Hypothalamus (tissue), 51 donors: ENCODE measurements around the gene SH3D19.
"Not testable (repeated sequence)": the region's sequence is repeated elsewhere in the genome, so short reads cannot be mapped to it uniquely, and the experiment has no call there.

Experiments used
- DNase-seq, 51 donors: peaks; one replicate each; lab custom pipeline; 2025; lab: John Stamatoyannopoulos, UW

SH3D19 gene

DNA sequence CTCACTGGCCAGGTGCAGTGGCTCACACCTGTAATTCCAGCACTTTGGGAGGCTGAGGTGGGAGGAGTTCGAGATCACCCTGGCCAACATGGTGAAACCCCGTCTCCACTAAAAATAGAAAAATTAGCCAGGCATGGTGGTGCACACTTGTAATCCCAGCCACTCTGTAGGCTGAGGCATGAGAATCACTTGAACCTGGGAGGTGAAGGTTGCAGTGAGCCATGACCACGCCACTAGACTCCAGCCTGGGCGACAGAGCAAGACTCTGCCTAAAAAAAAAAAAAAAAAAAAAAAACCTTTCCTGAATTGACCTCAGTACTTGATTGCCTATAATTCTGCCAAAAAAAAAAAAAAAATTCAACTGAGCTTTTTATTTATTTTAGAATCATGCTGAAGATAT is 3.2 kb downstream of the SH3D19 start:
- DNase-seq = not testable (repeated sequence)

GRCh38 chr4:151321586-151321985 is 3.8 kb downstream of the SH3D19 start:
- peak in 1 of 51 donors; percentile 4 for DNase-seq

DNA sequence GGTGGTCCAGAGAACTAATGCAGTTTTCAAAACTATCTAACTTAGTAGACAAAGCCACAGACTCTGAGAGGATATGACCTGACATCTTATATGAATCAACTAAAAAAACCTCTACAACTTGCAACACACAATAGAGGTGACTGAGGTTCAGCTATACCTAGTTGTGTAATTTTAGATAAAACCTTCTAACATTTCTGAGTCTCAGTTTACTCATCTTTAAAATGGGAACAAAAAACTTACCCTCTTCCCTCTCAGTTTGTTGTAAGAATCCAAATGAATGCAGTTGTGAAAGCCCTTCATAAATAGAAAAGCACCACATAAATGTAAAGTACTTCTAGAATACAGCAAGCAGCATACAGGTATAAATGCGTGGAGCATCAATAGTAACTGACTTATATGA is 5.9 kb downstream of the SH3D19 start:
- DNase-seq = no peak

GRCh38 chr4:151318307-151319006 is 6.9 kb downstream of the SH3D19 start:
- no peak for DNase-seq

DNA sequence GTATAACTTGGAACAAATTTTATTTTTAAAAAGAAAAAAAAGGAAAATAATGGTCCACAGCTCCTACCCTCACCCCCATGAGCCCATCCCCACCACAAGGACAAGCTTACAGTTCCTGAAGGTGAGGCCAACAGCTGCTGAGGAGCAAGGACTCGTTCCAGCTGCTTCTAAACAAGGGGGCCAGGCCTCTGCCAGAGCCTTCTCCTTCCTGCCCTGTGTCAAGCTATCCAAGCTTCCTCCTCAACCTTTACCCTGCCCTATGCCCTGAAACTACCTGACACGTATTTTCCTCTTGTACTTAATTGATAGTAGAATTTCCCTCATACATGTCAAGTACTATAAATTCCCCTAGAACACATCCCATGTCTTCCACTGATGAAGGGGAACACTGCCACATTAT is 8.8 kb downstream of the SH3D19 start:
- DNase-seq = no peak

DNA sequence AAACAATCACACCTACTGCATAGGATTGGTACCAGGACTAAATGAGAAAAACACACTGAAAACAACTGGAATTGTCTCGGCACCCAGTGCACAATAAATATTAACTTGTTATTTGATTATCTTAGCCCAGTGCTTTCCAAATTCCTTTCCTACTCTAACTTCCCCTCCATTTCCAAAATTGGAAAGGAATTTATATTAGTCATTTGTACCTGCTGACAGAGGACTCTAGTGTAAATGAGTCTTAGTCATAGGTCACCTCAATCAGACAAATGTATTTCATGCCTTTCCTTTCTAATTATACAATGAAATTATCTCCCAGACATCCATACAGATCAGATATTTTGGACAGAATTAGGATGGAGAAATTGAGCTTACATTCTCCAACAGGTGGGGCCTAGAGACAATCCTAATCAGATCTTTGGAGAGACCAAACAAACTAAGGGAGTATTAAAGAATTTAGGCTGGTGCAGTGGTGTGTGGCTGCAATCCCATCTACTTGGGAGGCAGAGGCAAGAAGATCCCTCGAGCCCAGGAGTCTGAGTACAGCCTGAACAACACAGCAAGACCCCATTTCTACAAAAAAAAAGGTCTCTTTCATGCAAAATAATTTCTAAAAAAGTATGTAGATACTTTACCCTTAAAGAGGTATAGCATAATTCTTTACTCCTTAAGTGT is 10.1 kb downstream of the SH3D19 start:
- no peak for DNase-seq

DNA sequence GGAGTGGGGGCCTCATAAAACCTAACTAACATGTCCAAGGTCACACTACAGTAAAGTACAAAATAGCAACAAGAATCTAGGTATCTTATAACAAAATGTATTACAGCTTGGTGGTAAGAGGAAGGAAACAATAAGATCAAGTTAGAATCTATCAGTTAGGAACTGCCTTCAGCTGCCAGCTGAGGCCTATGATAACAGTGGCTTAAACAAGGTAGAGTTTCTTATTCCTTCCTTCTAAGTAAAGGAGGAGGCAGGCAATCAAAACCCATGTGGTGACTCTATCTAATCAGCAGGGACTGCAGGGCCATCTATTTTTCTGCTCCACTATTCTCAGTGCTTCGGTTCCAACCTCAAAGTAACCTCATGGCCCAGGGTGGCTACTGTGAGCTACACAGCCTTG is 10.9 kb downstream of the SH3D19 start:
- DNase-seq = no peak

- no peak for DNase-seq
Measured at GRCh38 chr4:151314010-151314355, 11.4 kb downstream of the SH3D19 start.

DNA sequence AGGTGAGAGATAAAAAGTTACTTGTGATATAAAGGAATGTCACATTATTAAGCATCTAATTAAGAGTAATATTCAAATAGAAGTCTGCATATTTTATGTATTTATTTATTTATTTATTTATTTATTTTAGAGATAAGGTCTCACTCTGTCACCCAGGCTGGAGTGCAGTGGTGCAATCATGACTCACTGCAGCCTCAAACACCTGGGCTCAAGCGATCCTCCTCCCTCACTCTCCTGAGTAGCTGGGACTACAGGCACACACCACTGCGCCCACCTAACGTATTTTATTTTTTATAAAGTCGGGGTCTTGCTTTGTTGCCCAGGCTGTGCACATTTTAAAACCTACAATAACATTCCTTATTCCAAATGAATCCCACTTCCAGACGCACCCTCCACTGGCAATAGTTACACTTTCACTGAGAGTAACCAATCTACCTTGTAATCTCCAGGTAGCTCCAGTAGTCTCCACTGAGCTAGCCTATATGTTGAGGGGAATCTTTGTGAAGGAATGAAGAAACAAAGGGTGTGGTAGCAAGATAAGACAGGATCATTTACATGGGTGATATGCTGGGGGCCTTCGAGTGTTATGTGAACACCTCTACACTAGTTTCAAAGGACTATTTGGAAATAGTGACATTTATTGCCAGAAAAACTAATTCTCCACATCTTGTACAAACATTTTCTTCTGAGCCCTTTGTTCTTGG is 11.9 kb downstream of the SH3D19 start:
- no peak for DNase-seq

DNA sequence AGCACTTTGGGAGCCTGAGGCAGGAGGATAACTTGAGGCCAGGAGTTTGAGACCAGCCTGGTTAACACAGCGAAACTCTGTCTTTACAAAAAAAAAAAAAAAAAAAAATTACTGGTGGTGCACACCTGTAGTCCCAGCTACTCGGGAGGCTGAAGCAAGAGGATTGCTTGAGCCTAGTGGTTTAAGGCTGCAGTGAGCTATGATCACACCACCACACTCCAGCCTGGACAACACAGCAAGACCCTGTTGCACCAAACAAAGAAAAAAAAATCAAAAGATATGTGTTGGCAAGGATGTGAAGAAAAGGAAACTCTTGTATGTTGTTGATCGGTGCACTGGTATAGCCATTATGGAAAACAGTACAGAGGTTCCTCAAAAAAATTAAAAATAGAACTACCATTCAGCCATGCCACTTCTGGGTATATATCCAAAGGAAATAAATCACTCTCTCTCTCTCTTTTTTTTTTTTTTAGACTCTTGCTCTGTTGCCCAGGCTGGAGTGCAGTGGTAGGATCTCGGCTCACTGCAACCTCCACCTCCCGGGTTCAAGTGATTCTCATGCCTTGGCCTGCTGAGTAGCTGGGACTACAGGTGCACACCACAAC is 15.2 kb downstream of the SH3D19 start:
- no peak for DNase-seq

- no peak for DNase-seq
Measured at GRCh38 chr4:151304755-151305154, 20.6 kb downstream of the SH3D19 start.

GRCh38 chr4:151304226-151304625 is 21.2 kb downstream of the SH3D19 start:
- DNase-seq = no peak

GRCh38 chr4:151302432-151302831 is 23.0 kb downstream of the SH3D19 start:
- peak in 1 of 51 donors; percentile 25 for DNase-seq

GRCh38 chr4:151297170-151297569 is 28.2 kb downstream of the SH3D19 start:
- DNase-seq = no peak

DNA sequence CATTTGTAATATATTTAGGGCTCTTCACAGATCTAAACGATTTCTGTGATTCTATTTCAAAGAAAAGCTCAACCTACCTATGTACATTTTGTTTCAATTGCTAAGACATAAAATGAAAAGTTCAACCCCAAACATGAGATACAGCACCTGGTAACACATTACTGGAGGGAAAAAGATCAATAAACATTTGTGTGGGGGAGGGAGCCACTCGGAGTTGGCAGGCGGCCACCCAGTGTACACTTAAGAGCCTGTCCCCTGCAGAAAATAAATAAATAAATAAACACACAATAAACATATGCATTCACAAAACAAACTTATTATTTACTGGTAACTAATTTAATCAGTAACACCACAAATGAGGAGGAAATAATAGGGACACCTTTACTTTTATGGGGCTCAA is 29.2 kb downstream of the SH3D19 start:
- DNase-seq = no peak

GRCh38 chr4:151294833-151295496 is 30.4 kb downstream of the SH3D19 start:
- no peak for DNase-seq

- DNase-seq = no peak
Measured at GRCh38 chr4:151292038-151292437, 33.4 kb downstream of the SH3D19 start.

DNA sequence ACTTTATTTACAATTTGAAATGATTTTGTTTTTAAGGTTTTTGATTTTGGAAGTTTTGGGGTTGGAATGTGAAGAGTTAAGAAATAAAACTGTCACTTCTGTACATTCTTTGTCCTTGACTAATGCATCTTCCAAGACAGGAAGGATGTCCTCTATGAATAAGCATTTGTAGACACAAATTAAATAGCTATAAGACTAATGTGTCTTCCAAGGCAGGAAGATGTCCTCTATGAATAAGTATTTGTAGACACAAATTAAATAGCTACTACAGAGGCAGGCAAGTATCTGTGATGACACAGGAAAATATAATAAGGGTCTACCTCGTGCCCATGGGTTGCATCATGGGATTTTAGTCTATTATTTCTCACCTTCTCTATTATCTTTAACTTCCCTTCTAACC is 33.9 kb downstream of the SH3D19 start:
- DNase-seq = no peak

DNA sequence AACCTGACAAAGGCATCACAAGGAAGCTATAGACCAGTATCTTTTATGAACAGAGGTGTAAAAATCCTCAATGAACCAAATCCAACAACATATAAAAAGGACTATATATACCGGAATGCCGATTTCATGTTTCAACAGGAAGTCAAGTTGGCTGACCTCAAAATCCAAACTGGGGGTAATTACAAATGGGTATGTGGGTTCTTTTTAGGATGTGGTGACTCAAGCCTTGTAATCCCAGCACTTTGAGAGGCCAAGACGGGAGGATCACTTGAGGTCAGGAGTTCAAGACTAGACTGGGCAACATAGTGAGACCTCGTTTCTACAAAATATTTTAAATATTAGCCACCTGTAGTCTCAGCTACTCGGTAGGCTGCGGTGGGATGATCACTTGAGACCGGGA is 38.0 kb downstream of the SH3D19 start:
- no peak for DNase-seq

DNA sequence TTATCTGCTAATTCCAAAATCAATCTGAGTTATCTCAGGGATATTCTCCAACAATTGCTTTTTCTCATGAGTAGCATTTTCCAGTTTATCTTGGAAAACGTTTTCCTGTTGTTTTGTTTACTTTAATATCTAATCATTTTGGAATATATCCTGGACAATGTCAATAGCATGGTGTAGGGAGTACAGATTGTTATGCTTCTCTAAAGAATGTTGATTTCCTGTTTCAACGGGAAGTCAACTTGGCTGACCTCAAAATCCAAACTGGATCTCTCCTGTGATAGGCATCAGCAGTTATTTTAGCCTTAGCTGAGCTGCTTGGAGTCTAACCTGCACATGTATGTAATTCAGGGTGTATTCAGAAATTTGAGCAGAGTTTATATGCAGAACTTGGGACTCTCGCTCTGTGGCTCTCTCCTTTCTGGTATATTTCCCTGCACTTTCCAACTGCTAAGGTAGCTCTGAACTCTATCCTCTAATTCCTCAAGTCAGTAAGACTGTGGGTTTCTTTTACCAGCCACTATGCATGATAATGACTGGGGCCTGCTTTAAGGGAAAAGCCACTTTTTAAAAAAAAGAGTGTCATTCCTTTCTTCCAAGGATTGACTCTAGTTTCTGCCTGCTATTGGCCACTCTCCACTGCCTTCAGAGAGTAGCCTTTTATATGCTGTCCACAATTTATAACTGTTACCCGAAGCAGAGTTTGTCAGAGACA is 40.7 kb downstream of the SH3D19 start:
- no peak for DNase-seq
